HEK293 (cell line): ENCODE results near the gene MED29.

Experiments
- ATF2 ChIP-seq: fragments of 450-650 bp; formaldehyde crosslinking; IDR thresholded peaks from 2 replicates; pipeline ENCODE4 v1.5.1; 2016; ENCODE audit warnings: missing biosample characterization, missing genetic modification characterization, low read depth
- BCL11B ChIP-seq: fragments of 450-650 bp; formaldehyde crosslinking; IDR thresholded peaks from 2 replicates; pipeline ENCODE4 v1.5.1; 2016; ENCODE audit warnings: low read depth, missing biosample characterization, missing genetic modification characterization
- BCL6B ChIP-seq: fragments of 450-650 bp; formaldehyde crosslinking; IDR thresholded peaks from 2 replicates; pipeline ENCODE4 v1.5.1; 2017; ENCODE audit warnings: missing biosample characterization, missing genetic modification characterization
- FEZF1 ChIP-seq: fragments of 450-650 bp; formaldehyde crosslinking; IDR thresholded peaks from 2 replicates; pipeline ENCODE4 v1.5.1; 2016; ENCODE audit warnings: missing biosample characterization, missing genetic modification characterization
- GFI1B ChIP-seq: fragments of 450-650 bp; formaldehyde crosslinking; IDR thresholded peaks from 2 replicates; pipeline ENCODE4 v1.5.1; 2016; ENCODE audit warnings: missing biosample characterization, missing genetic modification characterization
- GLI2 ChIP-seq: fragments of 450-650 bp; formaldehyde crosslinking; IDR thresholded peaks from 2 replicates; pipeline ENCODE4; 2017; ENCODE audit warnings: missing biosample characterization, missing genetic modification characterization, low read depth, borderline replicate concordance
- HIC1 ChIP-seq: fragments of 450-650 bp; formaldehyde crosslinking; IDR thresholded peaks from 2 replicates; pipeline ENCODE4 v1.5.1; 2016; ENCODE audit warnings: missing biosample characterization, missing genetic modification characterization
- KLF10 ChIP-seq: fragments of 450-650 bp; IDR thresholded peaks from 2 replicates; pipeline ENCODE4 v1.5.1; 2018; ENCODE audit warnings: missing biosample characterization, mild to moderate bottlenecking, missing genetic modification characterization
- KLF17 ChIP-seq: fragments of 450-650 bp; formaldehyde crosslinking; IDR thresholded peaks from 2 replicates; pipeline ENCODE4 v1.5.1; 2016; ENCODE audit warnings: missing biosample characterization, missing genetic modification characterization
- PRDM4 ChIP-seq: fragments of 450-650 bp; formaldehyde crosslinking; IDR thresholded peaks from 2 replicates; pipeline ENCODE4 v1.5.1; 2017; ENCODE audit warnings: missing biosample characterization, missing genetic modification characterization
- SALL2 ChIP-seq: fragments of 450-650 bp; formaldehyde crosslinking; IDR thresholded peaks from 2 replicates; pipeline ENCODE4 v1.5.0; 2017; ENCODE audit warnings: missing biosample characterization, mild to moderate bottlenecking, missing genetic modification characterization, borderline replicate concordance
- ZBTB21 ChIP-seq: fragments of 450-650 bp; formaldehyde crosslinking; IDR thresholded peaks from 2 replicates; pipeline ENCODE4 v1.5.1; 2017; ENCODE audit warnings: missing biosample characterization, missing genetic modification characterization
- ZBTB49 ChIP-seq: fragments of 450-650 bp; formaldehyde crosslinking; IDR thresholded peaks from 2 replicates; pipeline ENCODE4 v1.5.1; 2016; ENCODE audit warnings: missing biosample characterization, missing genetic modification characterization, low read depth
- ZBTB7A ChIP-seq: fragments of 450-650 bp; formaldehyde crosslinking; IDR thresholded peaks from 2 replicates; pipeline ENCODE4 v1.5.1; 2016; ENCODE audit warnings: low read depth, missing biosample characterization, missing genetic modification characterization
- ZBTB8A ChIP-seq: fragments of 450-650 bp; formaldehyde crosslinking; IDR thresholded peaks from 2 replicates; pipeline ENCODE4 v1.5.1; 2016; ENCODE audit warnings: missing biosample characterization, missing genetic modification characterization
- ZNF174 ChIP-seq: fragments of 450-650 bp; formaldehyde crosslinking; IDR thresholded peaks from 2 replicates; pipeline ENCODE4 v1.5.0; 2017; ENCODE audit warnings: missing biosample characterization, mild to moderate bottlenecking, missing genetic modification characterization
- ZNF214 ChIP-seq: fragments of 450-650 bp; formaldehyde crosslinking; IDR thresholded peaks from 2 replicates; pipeline ENCODE4 v1.5.1; 2017; ENCODE audit warnings: missing biosample characterization, mild to moderate bottlenecking, missing genetic modification characterization, borderline replicate concordance
- ZNF223 ChIP-seq: fragments of 450-650 bp; formaldehyde crosslinking; IDR thresholded peaks from 2 replicates; pipeline ENCODE4 v1.5.1; 2016; ENCODE audit warnings: missing biosample characterization, missing genetic modification characterization
- ZNF239 ChIP-seq: fragments of 450-650 bp; formaldehyde crosslinking; IDR thresholded peaks from 2 replicates; pipeline ENCODE4 v1.5.1; 2016; ENCODE audit warnings: missing biosample characterization, missing genetic modification characterization
- ZNF324 ChIP-seq: fragments of 450-650 bp; formaldehyde crosslinking; IDR thresholded peaks from 2 replicates; pipeline ENCODE4 v1.5.1; 2016; ENCODE audit warnings: missing biosample characterization, missing genetic modification characterization
- ZNF362 ChIP-seq: fragments of 450-650 bp; formaldehyde crosslinking; IDR thresholded peaks from 2 replicates; pipeline ENCODE4 v1.5.1; 2016; ENCODE audit warnings: missing biosample characterization, missing genetic modification characterization
- ZNF433 ChIP-seq: fragments of 450-650 bp; formaldehyde crosslinking; IDR thresholded peaks from 2 replicates; pipeline ENCODE4 v1.5.1; 2016; ENCODE audit warnings: missing biosample characterization, missing genetic modification characterization, low read depth
- ZNF473 ChIP-seq: fragments of 450-650 bp; formaldehyde crosslinking; IDR thresholded peaks from 2 replicates; pipeline ENCODE4 v1.5.1; 2017; ENCODE audit warnings: missing biosample characterization, missing genetic modification characterization
- ZNF660 ChIP-seq: fragments of 450-650 bp; IDR thresholded peaks from 2 replicates; pipeline ENCODE4 v1.5.1; 2018; ENCODE audit warnings: missing biosample characterization, mild to moderate bottlenecking, missing genetic modification characterization
- ZNF677 ChIP-seq: fragments of 450-650 bp; IDR thresholded peaks from 2 replicates; pipeline ENCODE4 v1.5.0; 2018; ENCODE audit warnings: missing biosample characterization, mild to moderate bottlenecking, missing genetic modification characterization, moderate library complexity
- ZNF747 ChIP-seq: fragments of 450-650 bp; formaldehyde crosslinking; IDR thresholded peaks from 2 replicates; pipeline ENCODE4 v1.5.1; 2016; ENCODE audit warnings: missing biosample characterization, missing genetic modification characterization
- ZXDB ChIP-seq: fragments of 450-650 bp; formaldehyde crosslinking; IDR thresholded peaks from 2 replicates; pipeline ENCODE4 v1.5.1; 2016; ENCODE audit warnings: missing biosample characterization, missing genetic modification characterization

The MED29 gene

GRCh38 chr19:39430675-39431593 is 39.8 kb downstream of the MED29 start (continued):
- TF ChIP-seq ATF2 (tag by site-specific recombination) (peak; percentile 78), ZBTB8A (tag by site-specific recombination) (peak; percentile 29; the same call in 1 of the 2 replicates), KLF10 (tag by site-specific recombination) (peak; percentile 54), GLI2 (tag by site-specific recombination) (no peak), ZBTB21 (tag by site-specific recombination) (peak; percentile 97), ZBTB7A (tag by site-specific recombination) (no peak; the same call in 1 of the 2 replicates), ZBTB49 (tag by site-specific recombination) (no peak), ZNF214 (tag by site-specific recombination) (no peak), FEZF1 (tag by site-specific recombination) (no peak; the same call in 1 of the 2 replicates), SALL2 (tag by site-specific recombination) (no peak), ZNF174 (tag by site-specific recombination) (no peak), ZNF677 (tag by site-specific recombination) (no peak), GFI1B (tag by site-specific recombination) (peak; percentile 92), ZNF362 (tag by site-specific recombination) (no peak), HIC1 (tag by site-specific recombination) (peak; percentile 49), ZNF473 (no peak), BCL11B (tag by site-specific recombination) (no peak), KLF17 (no peak), ZNF433 (tag by site-specific recombination) (no peak), ZNF324 (tag by site-specific recombination) (peak; percentile 73), ZNF660 (peak; percentile 88), PRDM4 (tag by site-specific recombination) (no peak), BCL6B (no peak), ZXDB (tag by site-specific recombination) (no peak; the same call in 1 of the 2 replicates), ZNF223 (tag by site-specific recombination) (no peak), ZNF239 (tag by site-specific recombination) (no peak), ZNF747 (tag by site-specific recombination) (no peak)
